OCI-LY7 (cell line): ENCODE results near the gene SH3PXD2A.

Experiments used
- CTCF ChIP-seq: fragments of 200-600 bp; sonication (generic); conservative IDR thresholded peaks from 2 replicates; pipeline ENCODE4 v1.5.1; 2014; ENCODE audit warnings: mild to moderate bottlenecking, antibody characterized with exemption, low read length, moderate library complexity, mixed read lengths
- EZH2phosphoT487 ChIP-seq: fragments of 200-600 bp; sonication (generic); IDR thresholded peaks from 2 replicates; pipeline ENCODE4 v1.6.1; 2018; ENCODE audit warnings: low read depth, borderline replicate concordance, mild to moderate bottlenecking, mixed run types, antibody characterized with exemption, low read length, moderate library complexity, mixed read lengths

GRCh38 chr10:103838862-103839518 lies 16.4 kb downstream of the SH3PXD2A start:
- TF ChIP-seq CTCF (no peak), EZH2phosphoT487 (no peak)
